Stomach (tissue), 4 donors: Measurements from ENCODE around the gene VEZT.

Experiments
- CTCF ChIP-seq, 7 experiments: fragments of 450-650 bp in 4 of 7; fragments of 200-600 bp in 3 of 7; sonication (generic) in 3 of 7; IDR thresholded peaks; one replicate each; pipeline ENCODE4 v1.5.1; 2016 to 2019; ENCODE audit warnings: antibody characterized with exemption in 7 of 7, control low read depth in 2 of 7, mild to moderate bottlenecking in 1 of 7
- POLR2A ChIP-seq, 4 donors: fragments of 450-650 bp; IDR thresholded peaks; one replicate each; pipeline ENCODE4 v1.6.1; 2016; ENCODE audit warnings: antibody characterized with exemption in 4 of 4, control low read depth in 2 of 4, mild to moderate bottlenecking in 1 of 4, moderate library complexity in 1 of 4

- TF ChIP-seq POLR2A (IDR thresholded peaks at IDR 0.05), result no peak
- no peak for TF ChIP-seq CTCF (IDR thresholded peaks at IDR 0.05)
Observed at GRCh38 chr12:95241761-95242506, 24.3 kb downstream of the VEZT start.
